Hematopoietic multipotent progenitor cell treated with erythropoietin and hydrocortisone succinate and interleukin-3 and kit ligand, for 6 days (in vitro differentiated cells): Measurements from ENCODE around the gene CHN2.
A peak's percentile ranks its signal among the peaks of the same experiment; 100 is the strongest.

ENCODE experiments used
- DNase-seq: peaks from one replicate; pipeline ENCODE4 v3.0.0-alpha.2; 2015

Gene CHN2

GRCh38 chr7:29287366-29287765 lies 92.8 kb downstream of the CHN2 start:
- no peak for DNase-seq

- DNase-seq, result no peak
These were observed 93.9 kb downstream of the CHN2 start for GRCh38 chr7:29288181-29289091.

GRCh38 chr7:29289156-29290021 lies 94.8 kb downstream of the CHN2 start:
- DNase-seq, result peak; percentile 48

- no peak for DNase-seq
These were observed 96.3 kb downstream of the CHN2 start for GRCh38 chr7:29290829-29291228.

GRCh38 chr7:29291723-29292618 lies 97.4 kb downstream of the CHN2 start:
- no peak for DNase-seq

GRCh38 chr7:29292886-29293658 lies 98.5 kb downstream of the CHN2 start:
- no peak for DNase-seq

- no peak for DNase-seq
These were observed 101.8 kb downstream of the CHN2 start for GRCh38 chr7:29296421-29296820.

GRCh38 chr7:29297194-29297890 lies 102.8 kb downstream of the CHN2 start:
- DNase-seq, result peak; percentile 34

- DNase-seq, result no peak
These were observed 104.5 kb downstream of the CHN2 start for GRCh38 chr7:29299086-29299485.

- no peak for DNase-seq
These were observed 105.5 kb downstream of the CHN2 start for GRCh38 chr7:29300026-29300480.

- no peak for DNase-seq
These were observed 106.1 kb downstream of the CHN2 start for GRCh38 chr7:29300649-29301048.

- no peak for DNase-seq
These were observed 108.3 kb downstream of the CHN2 start for GRCh38 chr7:29302666-29303395.

GRCh38 chr7:29304756-29305155 lies 110.2 kb downstream of the CHN2 start:
- no peak for DNase-seq

GRCh38 chr7:29306319-29306991 lies 111.9 kb downstream of the CHN2 start:
- no peak for DNase-seq

- DNase-seq, result no peak
These were observed 113.8 kb downstream of the CHN2 start for GRCh38 chr7:29308424-29308823.

- DNase-seq, result peak; percentile 59
These were observed 114.7 kb downstream of the CHN2 start for GRCh38 chr7:29309041-29309854.

GRCh38 chr7:29310625-29311024 lies 116.0 kb downstream of the CHN2 start:
- no peak for DNase-seq

- no peak for DNase-seq
These were observed 116.7 kb downstream of the CHN2 start for GRCh38 chr7:29311314-29311713.

GRCh38 chr7:29314148-29314547 lies 119.6 kb downstream of the CHN2 start:
- no peak for DNase-seq
